ENCODE measurements around the gene ATRNL1. TPM values are rescaled to one million over a fixed set of nuclear protein-coding genes. Genes with fewer than 3 reads are reported as not detected.

ATRNL1 gene
- polyA plus RNA-seq, 1 experiment = 0.20 TPM

GRCh38 chr10:115974816-115975430 is 881.8 kb downstream of the ATRNL1 start:
- ChIA-PET CTCF (no interaction called here), POLR2A (no interaction called here)
- no peak for DNase-seq (ENCODE audit: low read depth, low spot score)

GRCh38 chr10:115975506-115975905 is 882.3 kb downstream of the ATRNL1 start:
- Histone ChIP-seq H3K9me3 (ENCODE audit: control insufficient read depth, insufficient read depth, low read length) (no peaks in the 10 kb centered on the region; the same call in 1 of the 2 replicates), H3K4me3 (ENCODE audit: low read depth, low read length) (no peak overlapping the region), H3K27ac (ENCODE audit: low read depth, low read length) (no peak overlapping the region), H3K27me3 (ENCODE audit: control insufficient read depth, insufficient read depth, low read length) (no peaks in the 10 kb centered on the region)
- TF ChIP-seq CTCF (IDR thresholded peaks at IDR 0.05; ENCODE audit: low read depth, low read length) = no peak
- ChIA-PET POLR2A (no interaction called here), CTCF (no interaction called here)
- no peak for DNase-seq (ENCODE audit: low read depth, low spot score)

More at GRCh38 chr10:115974816-115975430, 881.8 kb downstream of the ATRNL1 start:
- H3K9me3 ChIP-seq (ENCODE audit: control insufficient read depth, insufficient read depth, low read length) = no peaks in the 10 kb centered on the region; the same call in 1 of the 2 replicates
- H3K4me3 ChIP-seq (ENCODE audit: low read depth, low read length) = no peak overlapping the region
- no peaks in the 10 kb centered on the region for H3K27me3 ChIP-seq (ENCODE audit: control insufficient read depth, insufficient read depth, low read length)
- no peak overlapping the region for H3K27ac ChIP-seq (ENCODE audit: low read depth, low read length)
- no peak for TF ChIP-seq CTCF (IDR thresholded peaks at IDR 0.05; ENCODE audit: low read depth, low read length)

DNA sequence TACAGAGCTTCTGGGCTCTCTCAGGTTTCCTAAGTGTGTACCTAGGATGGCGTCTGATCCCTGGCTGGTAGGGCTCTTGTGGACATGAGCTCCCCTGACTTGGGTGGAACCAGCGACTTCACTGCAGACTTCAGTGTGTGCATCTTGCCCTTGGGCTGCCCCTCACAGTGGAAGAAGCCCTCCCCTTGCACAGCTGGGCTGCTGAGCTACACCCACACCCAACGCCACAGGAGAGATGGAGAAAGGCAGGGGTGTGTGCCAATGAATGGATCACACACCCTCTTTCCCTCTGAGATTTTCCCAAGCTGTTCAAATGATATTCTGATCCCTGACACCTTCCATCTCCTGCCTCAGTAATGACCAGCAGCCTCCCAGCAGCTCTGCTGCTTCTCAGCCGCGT is 883.2 kb downstream of the ATRNL1 start:
- ChIA-PET POLR2A (no interaction called here), CTCF (interaction anchor here (0.6 to 0.8 kb wide), 3 partner anchors 121 to 311 kb away, joined by 3 read pairs; no protein-coding TSS in a partner anchor)
- DNase-seq (ENCODE audit: low read depth, low spot score) = no peak
- Histone ChIP-seq H3K4me3 (ENCODE audit: low read depth, low read length) (no peak overlapping the region), H3K27ac (ENCODE audit: low read depth, low read length) (no peak overlapping the region), H3K27me3 (ENCODE audit: control insufficient read depth, insufficient read depth, low read length) (no peaks in the 10 kb centered on the region), H3K9me3 (ENCODE audit: control insufficient read depth, insufficient read depth, low read length) (no peaks in the 10 kb centered on the region; the same call in 1 of the 2 replicates)
- TF ChIP-seq CTCF (IDR thresholded peaks at IDR 0.05; ENCODE audit: low read depth, low read length) = no peak

- Histone ChIP-seq H3K4me3 (ENCODE audit: low read depth, low read length) (no peak overlapping the region), H3K27ac (ENCODE audit: low read depth, low read length) (no peak overlapping the region), H3K27me3 (ENCODE audit: control insufficient read depth, insufficient read depth, low read length) (no peaks in the 10 kb centered on the region), H3K9me3 (ENCODE audit: control insufficient read depth, insufficient read depth, low read length) (no peaks in the 10 kb centered on the region; the same call in 1 of the 2 replicates)
- POLR2A ChIA-PET = no interaction called here
- TF ChIP-seq CTCF (IDR thresholded peaks at IDR 0.05; ENCODE audit: low read depth, low read length) = no peak
- DNase-seq (ENCODE audit: low read depth, low spot score) = no peak
- CTCF ChIA-PET = no interaction called here
Measured at GRCh38 chr10:115977855-115978254, 884.7 kb downstream of the ATRNL1 start.

DNA sequence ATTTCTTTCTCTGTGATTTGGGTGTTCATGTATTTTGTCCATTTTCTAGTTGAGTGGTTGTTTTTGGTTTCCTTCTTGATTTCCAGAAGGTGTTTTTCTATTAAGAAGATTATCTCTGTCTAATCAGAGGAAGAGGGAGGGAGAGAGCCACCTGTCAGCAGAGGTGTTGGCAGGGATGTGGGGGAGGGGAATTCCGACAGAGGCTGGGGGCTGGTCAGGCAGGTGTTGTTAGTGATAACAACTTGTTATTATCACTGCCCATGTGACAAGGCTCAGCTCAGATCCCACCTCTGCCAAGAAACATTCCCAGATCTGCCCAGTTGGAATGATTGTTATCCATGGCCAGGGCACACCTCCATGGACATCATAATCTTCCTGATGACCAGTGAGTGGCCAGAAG is 886.4 kb downstream of the ATRNL1 start:
- DNase-seq (ENCODE audit: low read depth, low spot score) = no peak
- POLR2A ChIA-PET = no interaction called here
- CTCF ChIA-PET = no interaction called here
- H3K4me3 ChIP-seq (ENCODE audit: low read depth, low read length) = no peak overlapping the region
- no peaks in the 10 kb centered on the region; the same call in 1 of the 2 replicates for H3K9me3 ChIP-seq (ENCODE audit: control insufficient read depth, insufficient read depth, low read length)
- TF ChIP-seq CTCF (IDR thresholded peaks at IDR 0.05; ENCODE audit: low read depth, low read length) = no peak
- no peaks in the 10 kb centered on the region for H3K27me3 ChIP-seq (ENCODE audit: control insufficient read depth, insufficient read depth, low read length)
- no peak overlapping the region for H3K27ac ChIP-seq (ENCODE audit: low read depth, low read length)

Data from AG04450 (cell line).